ENCODE results near the gene TPGS1.
"Not testable (repeated sequence)": the region's sequence is repeated elsewhere in the genome, so short reads cannot be mapped to it uniquely, and the experiment has no call there.

The TPGS1 gene

DNA sequence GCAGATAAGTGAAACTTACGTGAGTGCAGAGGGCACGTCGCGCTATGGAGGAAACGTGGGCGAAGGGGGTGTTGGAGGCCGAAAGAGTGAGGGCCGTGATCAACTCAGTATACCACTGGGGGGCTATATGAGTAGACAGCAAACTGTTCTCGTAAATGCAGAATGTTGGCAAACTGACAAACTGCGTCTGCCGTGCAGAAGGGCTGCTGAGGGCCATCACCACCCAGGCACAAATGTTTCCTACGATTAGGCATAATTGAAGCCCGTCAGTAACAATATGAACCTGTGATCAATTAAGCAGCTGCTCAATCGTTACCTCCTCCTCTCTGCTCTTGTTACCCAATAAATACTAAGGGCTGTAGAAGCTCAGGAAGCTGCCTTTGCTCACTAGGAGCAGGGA, 28.3 kb upstream of the TPGS1 start:
- TF ChIP-seq, protein P1, sequence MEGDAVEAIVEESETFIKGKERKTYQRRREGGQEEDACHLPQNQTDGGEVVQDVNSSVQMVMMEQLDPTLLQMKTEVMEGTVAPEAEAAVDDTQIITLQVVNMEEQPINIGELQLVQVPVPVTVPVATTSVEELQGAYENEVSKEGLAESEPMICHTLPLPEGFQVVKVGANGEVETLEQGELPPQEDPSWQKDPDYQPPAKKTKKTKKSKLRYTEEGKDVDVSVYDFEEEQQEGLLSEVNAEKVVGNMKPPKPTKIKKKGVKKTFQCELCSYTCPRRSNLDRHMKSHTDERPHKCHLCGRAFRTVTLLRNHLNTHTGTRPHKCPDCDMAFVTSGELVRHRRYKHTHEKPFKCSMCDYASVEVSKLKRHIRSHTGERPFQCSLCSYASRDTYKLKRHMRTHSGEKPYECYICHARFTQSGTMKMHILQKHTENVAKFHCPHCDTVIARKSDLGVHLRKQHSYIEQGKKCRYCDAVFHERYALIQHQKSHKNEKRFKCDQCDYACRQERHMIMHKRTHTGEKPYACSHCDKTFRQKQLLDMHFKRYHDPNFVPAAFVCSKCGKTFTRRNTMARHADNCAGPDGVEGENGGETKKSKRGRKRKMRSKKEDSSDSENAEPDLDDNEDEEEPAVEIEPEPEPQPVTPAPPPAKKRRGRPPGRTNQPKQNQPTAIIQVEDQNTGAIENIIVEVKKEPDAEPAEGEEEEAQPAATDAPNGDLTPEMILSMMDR (IDR thresholded peaks at IDR 0.05), result no peak
- no peak for TF ChIP-seq ZFX (IDR thresholded peaks at IDR 0.05; ENCODE audit: borderline replicate concordance)
- H3K27ac ChIP-seq, result no peak overlapping the region

DNA sequence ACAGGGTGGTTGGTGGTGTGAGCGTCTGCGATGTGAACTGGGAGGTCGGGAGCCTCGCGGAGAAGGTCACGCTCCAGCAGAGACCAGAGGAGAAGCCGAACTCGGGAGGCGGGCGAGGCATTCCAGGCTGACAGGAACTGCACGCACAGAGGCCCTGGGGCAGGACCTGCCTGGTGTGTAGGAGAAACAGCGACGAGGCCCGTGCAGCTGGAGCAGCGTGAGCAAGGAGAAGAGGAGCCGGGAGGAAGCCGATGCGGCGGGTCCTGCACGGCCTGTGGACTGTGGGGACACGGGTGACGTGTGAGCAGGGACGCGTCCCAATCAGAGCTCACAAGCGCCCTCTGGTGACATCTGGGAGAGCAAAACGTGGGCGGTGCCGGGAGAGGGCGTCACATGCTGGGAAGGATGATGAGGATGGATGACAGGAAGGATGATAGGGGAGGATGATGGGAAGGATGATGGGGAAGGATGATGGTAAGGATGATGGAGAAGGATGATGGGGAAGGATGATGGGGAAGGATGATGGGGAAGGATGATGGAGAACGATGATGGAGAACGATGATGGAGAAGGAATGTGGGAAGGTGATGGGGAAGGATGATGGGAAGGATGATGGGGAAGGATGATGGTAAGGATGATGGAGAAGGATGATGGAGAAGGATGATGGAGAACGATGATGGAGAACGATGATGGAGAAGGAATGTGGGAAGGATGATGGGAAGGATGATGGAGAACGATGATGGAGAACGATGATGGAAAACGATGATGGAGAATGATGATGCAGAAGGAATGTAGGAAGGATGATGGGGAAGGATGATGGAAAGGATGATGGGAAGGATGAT, 27.1 kb upstream of the TPGS1 start:
- no peak overlapping the region for H3K27ac ChIP-seq
- TF ChIP-seq ZFX (IDR thresholded peaks at IDR 0.05; ENCODE audit: borderline replicate concordance), result no peak
- TF ChIP-seq, protein P1 (IDR thresholded peaks at IDR 0.05), result peak; percentile 83

DNA sequence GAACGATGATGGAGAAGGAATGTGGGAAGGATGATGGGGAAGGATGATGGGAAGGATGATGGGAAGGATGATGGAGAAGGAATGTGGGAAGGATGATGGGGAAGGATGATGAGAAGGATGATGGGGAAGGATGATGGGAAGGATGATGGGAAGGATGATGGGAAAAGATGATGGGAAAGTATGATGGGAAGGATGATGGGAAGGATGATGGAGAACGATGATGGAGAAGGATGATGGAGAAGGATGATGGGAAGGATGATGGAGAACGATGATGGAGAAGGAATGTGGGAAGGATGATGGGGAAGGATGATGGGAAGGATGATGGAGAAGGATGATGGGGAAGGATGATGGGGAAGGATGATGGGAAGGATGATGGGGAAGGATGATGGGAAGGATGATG, 26.2 kb upstream of the TPGS1 start:
- not testable (repeated sequence) for H3K27ac ChIP-seq

DNA sequence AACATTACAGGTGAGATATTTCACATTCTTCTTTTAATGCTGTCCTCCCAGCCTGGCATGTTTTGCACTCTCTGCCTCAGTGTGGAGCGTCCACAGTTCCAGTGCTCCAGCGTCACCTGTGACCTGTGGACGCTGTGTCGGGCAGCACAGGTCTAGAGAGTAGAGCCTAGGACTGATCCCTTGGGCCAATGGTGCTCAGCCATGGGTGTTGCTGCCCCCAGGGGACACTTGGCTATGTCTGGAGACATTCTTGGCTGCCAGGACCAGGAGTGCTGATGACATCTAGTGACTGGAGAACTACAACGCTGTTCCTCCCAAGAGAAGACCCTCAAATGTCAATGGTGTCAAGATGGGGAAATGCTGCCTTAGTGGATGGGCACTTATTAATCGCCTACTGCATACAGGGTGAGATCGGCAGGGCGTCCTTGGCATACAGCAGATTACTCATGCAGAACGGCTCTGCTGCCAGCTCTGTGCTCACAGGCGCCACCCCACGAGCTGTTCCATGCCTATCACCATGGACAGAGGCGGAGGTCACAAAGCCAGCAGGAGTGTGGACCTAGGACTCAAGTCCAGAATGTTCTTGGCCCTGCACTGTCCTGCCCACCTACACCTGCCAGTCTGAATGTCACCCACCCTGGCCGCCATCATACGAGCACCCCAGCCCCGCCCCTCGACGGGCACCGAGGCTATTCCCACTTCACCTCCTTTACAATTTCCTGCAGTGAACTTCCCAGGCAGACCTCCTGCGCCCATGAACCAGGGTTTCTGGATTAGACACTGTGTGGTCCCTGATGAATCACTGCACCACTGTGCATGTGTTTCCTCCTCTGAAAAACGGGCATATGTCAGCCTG, 24.9 kb upstream of the TPGS1 start:
- H3K27ac ChIP-seq, result no peak overlapping the region
- no peak for TF ChIP-seq ZFX (IDR thresholded peaks at IDR 0.05; ENCODE audit: borderline replicate concordance)
- TF ChIP-seq, protein P1 (IDR thresholded peaks at IDR 0.05), result peak; percentile 23; the same call in 1 of the 2 replicates

- no peak for TF ChIP-seq ZFX (IDR thresholded peaks at IDR 0.05; ENCODE audit: borderline replicate concordance)
- TF ChIP-seq, protein P1 (IDR thresholded peaks at IDR 0.05), result no peak
- no peak overlapping the region for H3K27ac ChIP-seq
Observed at GRCh38 chr19:483332-484072, 23.8 kb upstream of the TPGS1 start.

GRCh38 chr19:484494-484893, 22.8 kb upstream of the TPGS1 start:
- no peak overlapping the region for H3K27ac ChIP-seq
- no peak for TF ChIP-seq ZFX (IDR thresholded peaks at IDR 0.05; ENCODE audit: borderline replicate concordance)
- TF ChIP-seq, protein P1 (IDR thresholded peaks at IDR 0.05), result no peak

- TF ChIP-seq, protein P1 (IDR thresholded peaks at IDR 0.05), result no peak
- TF ChIP-seq ZFX (IDR thresholded peaks at IDR 0.05; ENCODE audit: borderline replicate concordance), result no peak
- no peak overlapping the region for H3K27ac ChIP-seq
Observed at GRCh38 chr19:485077-485476, 22.2 kb upstream of the TPGS1 start.

Data from 22Rv1 (cell line).